WTC11 (cell line): ENCODE data around the gene PLPP3. TPM values are rescaled to one million over a fixed set of nuclear protein-coding genes. Genes with fewer than 3 reads are reported as not detected.

Experiments
- MLX ChIP-seq: sonication (generic); formaldehyde crosslinking; IDR thresholded peaks from 2 replicates; pipeline ENCODE4 v1.8.1; 2023; ENCODE audit warnings: mild to moderate bottlenecking, missing genetic modification reagents, moderate library complexity
- NFE2L1 ChIP-seq: sonication (generic); formaldehyde crosslinking; IDR thresholded peaks from 2 replicates; pipeline ENCODE4 v1.8.1; 2023; ENCODE audit warnings: missing genetic modification reagents
- TCF7 ChIP-seq: sonication (generic); formaldehyde crosslinking; IDR thresholded peaks from 2 replicates; pipeline ENCODE4 v1.8.0; 2022; ENCODE audit warnings: mild to moderate bottlenecking, low read depth, missing genetic modification reagents, moderate library complexity
- ZNF532 ChIP-seq: fragments of 250-450 bp; sonication (Bioruptor Pico); IDR thresholded peaks from 2 replicates; pipeline ENCODE4 v1.9.0; 2021; ENCODE audit warnings: mild to moderate bottlenecking, borderline replicate concordance
- total RNA-seq: library from RNA; stranded (reverse); gene quantifications from 3 replicates; pipeline ENCODE4 v1.2.3, GENCODE V29; 2021
- TF ChIP-seq, protein P1 (sequence below): fragments of 250-450 bp; sonication (Bioruptor Pico); IDR thresholded peaks from 2 replicates; pipeline ENCODE4 v1.9.0; 2021; ENCODE audit warnings: mild to moderate bottlenecking

The PLPP3 gene
- total RNA-seq, 1 experiment from 2014 or later: 31.0 TPM

DNA sequence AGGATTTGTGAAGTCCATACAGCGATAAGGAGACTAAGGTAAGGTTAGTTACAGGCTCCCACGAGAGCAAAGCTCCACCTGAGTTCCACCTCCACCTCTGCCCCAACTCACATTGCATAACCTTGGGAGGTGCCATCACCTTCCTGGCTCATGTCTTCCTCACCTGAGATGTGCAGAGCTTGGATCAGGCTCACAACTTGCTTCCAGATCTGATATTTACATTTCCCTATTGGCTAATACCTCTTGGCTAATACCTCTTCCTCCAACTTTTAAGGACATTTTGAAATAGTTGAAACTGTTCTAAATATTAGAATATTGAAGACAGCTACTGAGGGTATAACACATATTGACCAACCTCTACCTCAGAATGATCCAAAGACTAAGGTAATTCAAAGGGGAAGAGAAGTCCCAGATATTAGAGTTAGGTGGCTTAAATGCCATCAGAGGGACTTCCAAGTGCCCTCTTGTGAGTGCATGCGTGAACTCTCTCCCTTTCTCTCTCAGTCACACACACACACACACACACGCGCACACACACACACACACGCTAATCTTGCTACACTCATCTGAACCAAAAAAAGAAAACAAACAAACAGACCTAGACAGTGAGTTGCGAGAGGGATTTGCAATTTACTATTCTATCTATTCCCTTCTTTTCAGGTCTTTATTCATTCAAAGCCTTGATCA is 134.3 kb downstream of the PLPP3 start (continued):
- TF ChIP-seq ZNF532 (CRISPR knock-in tag) (no peak), NFE2L1 (CRISPR knock-in tag) (no peak), TCF7 (CRISPR knock-in tag) (no peak), MLX (CRISPR knock-in tag) (no peak)
- TF ChIP-seq, protein P1, sequence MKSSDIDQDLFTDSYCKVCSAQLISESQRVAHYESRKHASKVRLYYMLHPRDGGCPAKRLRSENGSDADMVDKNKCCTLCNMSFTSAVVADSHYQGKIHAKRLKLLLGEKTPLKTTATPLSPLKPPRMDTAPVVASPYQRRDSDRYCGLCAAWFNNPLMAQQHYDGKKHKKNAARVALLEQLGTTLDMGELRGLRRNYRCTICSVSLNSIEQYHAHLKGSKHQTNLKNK (CRISPR knock-in tag): no peak

Other genes with a start within 250 kb of the PLPP3 start
- 4.8 to 8.1 TPM (median 8.1 TPM) in 3 replicates for gene PRKAA2, start 65.8 kb upstream of the PLPP3 start, total RNA-seq
- gene FYB2, start 239.8 kb upstream of the PLPP3 start, total RNA-seq: 0.15 to 0.46 TPM (median 0.25 TPM) in 3 replicates